Panc1 (cell line): Measurements from ENCODE around the gene MAD1L1.

ENCODE experiments used
- SIN3A ChIP-seq: IDR thresholded peaks from 2 replicates; pipeline ENCODE4 v1.6.1; 2012; ENCODE audit warnings: low read depth, mild to moderate bottlenecking, low read length, moderate library complexity, borderline replicate concordance; ENCODE audit not compliant: insufficient read depth
- TF ChIP-seq, protein P1 (sequence below): fragments of 450-650 bp; IDR thresholded peaks from 2 replicates; pipeline ENCODE4 v1.5.1; 2017; ENCODE audit warnings: mild to moderate bottlenecking
- TF ChIP-seq, protein P2 (sequence below), 2 experiments: IDR thresholded peaks; 2 replicates each; pipeline ENCODE4 v1.6.1; 2011 to 2012; ENCODE audit warnings: low read depth in 2 of 2, control low read depth in 1 of 2, low read length in 1 of 2, mild to moderate bottlenecking in 1 of 2, moderate library complexity in 1 of 2; ENCODE audit not compliant: insufficient read depth in 1 of 2

DNA sequence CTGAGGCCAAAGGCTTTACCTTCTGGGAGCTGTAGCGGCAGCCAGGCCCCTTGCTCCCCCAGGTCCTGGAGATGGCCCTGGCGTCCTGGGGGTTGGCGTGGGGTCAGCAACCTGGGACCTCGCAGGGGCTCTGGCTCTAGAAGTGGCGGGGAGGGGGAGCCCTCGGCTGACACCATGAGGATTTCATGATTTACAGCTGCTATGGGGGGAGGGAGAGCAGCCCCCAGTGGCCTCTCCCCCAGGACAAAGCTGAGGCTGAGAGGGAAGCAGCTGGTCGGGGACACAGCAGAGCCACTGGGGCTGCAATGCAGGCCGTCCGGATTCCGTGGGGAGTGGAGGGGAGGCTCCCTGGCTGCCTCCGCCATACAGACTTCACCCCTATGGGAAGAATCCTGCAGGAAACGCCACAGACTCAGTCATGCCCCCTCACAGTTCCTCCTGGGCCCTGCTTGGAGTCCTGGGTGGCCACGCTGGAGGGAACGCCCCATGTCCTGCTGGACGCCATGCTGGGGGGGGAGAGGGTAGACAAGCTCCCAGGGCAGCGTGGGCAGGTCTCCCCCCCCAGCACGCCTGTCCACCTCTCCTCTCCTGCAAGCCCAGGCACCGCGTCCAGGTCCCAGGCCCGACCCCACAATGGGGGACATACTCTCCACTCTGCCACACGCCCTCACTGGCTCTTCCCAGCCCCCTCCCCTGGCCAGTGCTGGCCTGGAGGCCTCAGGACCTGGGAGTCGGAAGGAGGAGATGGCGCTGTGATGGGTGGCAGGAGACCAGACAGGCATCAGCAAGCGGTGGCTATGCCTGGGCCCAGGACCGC, 319.1 kb downstream of the MAD1L1 start:
- TF ChIP-seq, protein P1, sequence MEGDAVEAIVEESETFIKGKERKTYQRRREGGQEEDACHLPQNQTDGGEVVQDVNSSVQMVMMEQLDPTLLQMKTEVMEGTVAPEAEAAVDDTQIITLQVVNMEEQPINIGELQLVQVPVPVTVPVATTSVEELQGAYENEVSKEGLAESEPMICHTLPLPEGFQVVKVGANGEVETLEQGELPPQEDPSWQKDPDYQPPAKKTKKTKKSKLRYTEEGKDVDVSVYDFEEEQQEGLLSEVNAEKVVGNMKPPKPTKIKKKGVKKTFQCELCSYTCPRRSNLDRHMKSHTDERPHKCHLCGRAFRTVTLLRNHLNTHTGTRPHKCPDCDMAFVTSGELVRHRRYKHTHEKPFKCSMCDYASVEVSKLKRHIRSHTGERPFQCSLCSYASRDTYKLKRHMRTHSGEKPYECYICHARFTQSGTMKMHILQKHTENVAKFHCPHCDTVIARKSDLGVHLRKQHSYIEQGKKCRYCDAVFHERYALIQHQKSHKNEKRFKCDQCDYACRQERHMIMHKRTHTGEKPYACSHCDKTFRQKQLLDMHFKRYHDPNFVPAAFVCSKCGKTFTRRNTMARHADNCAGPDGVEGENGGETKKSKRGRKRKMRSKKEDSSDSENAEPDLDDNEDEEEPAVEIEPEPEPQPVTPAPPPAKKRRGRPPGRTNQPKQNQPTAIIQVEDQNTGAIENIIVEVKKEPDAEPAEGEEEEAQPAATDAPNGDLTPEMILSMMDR, result no peak
- TF ChIP-seq, protein P2, sequence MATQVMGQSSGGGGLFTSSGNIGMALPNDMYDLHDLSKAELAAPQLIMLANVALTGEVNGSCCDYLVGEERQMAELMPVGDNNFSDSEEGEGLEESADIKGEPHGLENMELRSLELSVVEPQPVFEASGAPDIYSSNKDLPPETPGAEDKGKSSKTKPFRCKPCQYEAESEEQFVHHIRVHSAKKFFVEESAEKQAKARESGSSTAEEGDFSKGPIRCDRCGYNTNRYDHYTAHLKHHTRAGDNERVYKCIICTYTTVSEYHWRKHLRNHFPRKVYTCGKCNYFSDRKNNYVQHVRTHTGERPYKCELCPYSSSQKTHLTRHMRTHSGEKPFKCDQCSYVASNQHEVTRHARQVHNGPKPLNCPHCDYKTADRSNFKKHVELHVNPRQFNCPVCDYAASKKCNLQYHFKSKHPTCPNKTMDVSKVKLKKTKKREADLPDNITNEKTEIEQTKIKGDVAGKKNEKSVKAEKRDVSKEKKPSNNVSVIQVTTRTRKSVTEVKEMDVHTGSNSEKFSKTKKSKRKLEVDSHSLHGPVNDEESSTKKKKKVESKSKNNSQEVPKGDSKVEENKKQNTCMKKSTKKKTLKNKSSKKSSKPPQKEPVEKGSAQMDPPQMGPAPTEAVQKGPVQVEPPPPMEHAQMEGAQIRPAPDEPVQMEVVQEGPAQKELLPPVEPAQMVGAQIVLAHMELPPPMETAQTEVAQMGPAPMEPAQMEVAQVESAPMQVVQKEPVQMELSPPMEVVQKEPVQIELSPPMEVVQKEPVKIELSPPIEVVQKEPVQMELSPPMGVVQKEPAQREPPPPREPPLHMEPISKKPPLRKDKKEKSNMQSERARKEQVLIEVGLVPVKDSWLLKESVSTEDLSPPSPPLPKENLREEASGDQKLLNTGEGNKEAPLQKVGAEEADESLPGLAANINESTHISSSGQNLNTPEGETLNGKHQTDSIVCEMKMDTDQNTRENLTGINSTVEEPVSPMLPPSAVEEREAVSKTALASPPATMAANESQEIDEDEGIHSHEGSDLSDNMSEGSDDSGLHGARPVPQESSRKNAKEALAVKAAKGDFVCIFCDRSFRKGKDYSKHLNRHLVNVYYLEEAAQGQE (IDR thresholded peaks at IDR 0.05; ENCODE audit: insufficient read depth in 1 of 2, low read depth in 2 of 2, low read length in 1 of 2), result no peak
- no peak for TF ChIP-seq SIN3A
